SKM-1 treated with dmso at 0.1 percent for 144 hours (cell line): ENCODE measurements around the gene TRIO.
A peak's percentile ranks its signal among the peaks of the same experiment; 100 is the strongest.

ENCODE experiments used
- DNase-seq: peaks from one replicate; lab custom pipeline; 2025; ENCODE audit not compliant: unreplicated experiment; lab: John Stamatoyannopoulos, UW

The TRIO gene

DNA sequence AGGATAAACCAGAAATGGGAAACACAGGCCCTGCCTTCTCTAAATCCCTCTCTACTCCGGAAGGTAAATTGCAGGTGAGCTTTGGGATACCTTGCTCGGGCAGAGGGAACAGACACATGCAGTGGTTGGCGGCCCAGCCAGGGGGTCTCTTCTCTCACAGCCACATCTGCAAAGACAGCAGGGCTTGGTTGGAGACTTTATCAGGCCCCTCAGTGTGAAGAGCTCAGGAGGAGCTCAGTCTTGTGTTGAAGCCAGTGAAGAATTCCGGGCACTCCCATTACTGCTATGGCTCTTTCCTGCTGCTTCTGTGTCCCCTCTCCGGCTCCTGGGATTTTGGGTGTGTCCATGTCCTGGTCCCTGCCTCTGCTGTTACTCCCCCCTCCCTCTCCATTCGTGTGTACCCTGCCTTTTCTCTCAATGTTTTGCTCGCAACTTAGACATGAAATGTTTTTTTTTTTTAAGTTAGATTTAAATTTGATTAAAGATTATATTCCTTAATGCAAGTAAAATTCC lies 99.8 kb downstream of the TRIO start:
- no peak for DNase-seq

- DNase-seq: no peak
These were observed 100.6 kb downstream of the TRIO start for GRCh38 chr5:14243766-14244165.

DNA sequence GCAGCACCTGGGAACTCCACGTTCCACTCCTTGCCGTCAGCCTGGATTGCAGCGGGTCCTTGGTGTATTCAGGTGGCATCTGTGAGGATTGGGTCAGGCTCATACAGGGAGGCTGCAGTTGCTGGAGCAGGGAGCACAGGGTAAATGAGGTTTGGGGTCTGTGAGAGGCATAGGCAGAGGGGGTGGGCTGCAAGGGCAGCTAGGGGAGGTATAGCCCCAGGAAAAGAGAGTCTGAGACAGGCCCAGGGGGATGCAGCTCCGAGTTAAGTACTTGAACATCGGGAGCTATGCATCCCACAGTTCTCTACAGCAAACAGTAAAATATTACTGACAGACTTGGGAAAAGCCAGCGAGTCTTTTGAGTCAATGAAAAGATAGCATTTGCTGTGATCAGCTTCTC lies 101.6 kb downstream of the TRIO start:
- DNase-seq: no peak

GRCh38 chr5:14245132-14245925 lies 102.2 kb downstream of the TRIO start:
- no peak for DNase-seq

GRCh38 chr5:14246350-14247053 lies 103.4 kb downstream of the TRIO start:
- DNase-seq: no peak

DNA sequence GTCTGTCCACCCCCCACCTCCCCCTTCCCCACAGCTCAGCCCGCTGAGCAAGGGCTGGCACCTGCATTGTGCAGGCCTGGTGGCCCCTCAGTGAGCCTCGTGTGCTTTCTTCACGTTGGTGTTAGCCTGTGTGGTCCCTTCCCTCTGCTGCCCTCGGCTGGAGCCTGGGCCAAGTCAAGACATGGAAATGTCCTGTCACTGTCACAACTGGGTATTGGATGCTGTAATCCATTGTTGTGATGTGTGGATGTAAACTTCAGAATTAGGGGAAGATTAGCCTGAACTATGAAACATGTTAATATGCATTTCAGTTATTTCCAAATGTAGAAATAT lies 103.9 kb downstream of the TRIO start:
- DNase-seq: no peak

DNA sequence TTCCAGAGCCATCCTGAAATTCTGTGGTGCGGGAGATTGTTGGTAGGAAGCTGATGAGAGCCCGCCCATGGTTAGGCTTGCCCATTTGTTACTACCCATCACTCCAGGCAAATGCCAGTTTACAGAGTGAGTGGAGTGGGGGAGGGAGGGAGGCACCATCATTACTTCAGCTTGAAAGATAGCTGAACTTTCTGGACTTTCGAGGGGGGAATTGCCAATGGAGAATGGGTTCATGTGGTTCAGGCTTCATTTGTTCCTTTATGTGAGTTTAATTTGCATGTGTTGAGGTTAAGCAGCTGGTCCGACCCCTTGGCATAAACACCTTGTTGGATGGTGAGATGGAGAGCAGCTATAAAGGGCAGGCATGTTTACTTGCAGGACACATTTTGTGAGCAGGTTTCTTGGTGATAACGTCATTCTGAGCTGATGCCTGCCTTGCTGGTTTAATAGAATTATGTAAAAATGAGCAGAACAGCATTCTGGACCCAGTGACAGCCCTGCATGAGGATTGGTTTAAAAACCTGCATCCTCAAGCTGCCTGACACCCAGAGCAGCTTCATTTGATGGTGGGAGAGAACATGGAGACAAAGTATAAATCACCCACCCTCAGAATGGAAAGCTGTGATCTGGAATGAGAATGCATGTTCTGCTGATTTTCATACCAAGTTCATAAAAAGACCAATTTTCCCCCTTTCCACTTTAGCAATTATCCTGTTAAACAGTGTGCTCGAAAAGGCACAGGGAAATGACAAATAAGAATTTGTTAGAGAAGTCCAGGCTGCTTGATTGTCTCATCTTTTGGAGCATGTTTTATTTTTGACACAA lies 106.3 kb downstream of the TRIO start:
- no peak for DNase-seq

DNA sequence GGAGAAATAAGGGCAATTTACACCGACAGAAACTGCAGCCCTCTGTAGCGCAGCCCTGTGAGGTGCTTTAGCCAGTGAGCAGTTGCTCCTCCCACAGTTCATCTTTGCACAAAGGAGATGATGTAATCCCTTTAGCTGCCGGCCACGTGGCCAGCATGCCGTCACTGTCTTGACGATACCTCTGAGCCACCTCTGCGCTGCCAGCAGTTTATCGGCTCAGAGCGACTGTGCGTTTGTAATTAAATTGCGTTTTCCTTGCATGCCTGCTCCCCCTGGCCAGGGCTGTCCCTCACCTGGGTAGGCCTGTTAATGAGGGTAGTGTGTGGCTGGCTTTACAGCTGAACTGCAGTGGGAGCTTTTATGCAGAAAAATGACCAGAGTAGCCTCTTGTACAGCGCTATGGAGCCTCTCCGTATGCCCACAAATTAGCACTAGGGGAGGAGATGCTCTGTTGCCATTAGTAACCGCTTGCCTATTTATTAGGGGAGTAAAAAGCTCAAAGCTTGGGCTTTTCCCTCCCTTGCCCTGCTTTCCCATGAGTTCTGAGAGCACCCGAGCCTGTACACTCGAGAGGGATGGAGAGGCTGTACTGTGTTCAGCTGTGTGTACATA lies 107.0 kb downstream of the TRIO start:
- DNase-seq: no peak

DNA sequence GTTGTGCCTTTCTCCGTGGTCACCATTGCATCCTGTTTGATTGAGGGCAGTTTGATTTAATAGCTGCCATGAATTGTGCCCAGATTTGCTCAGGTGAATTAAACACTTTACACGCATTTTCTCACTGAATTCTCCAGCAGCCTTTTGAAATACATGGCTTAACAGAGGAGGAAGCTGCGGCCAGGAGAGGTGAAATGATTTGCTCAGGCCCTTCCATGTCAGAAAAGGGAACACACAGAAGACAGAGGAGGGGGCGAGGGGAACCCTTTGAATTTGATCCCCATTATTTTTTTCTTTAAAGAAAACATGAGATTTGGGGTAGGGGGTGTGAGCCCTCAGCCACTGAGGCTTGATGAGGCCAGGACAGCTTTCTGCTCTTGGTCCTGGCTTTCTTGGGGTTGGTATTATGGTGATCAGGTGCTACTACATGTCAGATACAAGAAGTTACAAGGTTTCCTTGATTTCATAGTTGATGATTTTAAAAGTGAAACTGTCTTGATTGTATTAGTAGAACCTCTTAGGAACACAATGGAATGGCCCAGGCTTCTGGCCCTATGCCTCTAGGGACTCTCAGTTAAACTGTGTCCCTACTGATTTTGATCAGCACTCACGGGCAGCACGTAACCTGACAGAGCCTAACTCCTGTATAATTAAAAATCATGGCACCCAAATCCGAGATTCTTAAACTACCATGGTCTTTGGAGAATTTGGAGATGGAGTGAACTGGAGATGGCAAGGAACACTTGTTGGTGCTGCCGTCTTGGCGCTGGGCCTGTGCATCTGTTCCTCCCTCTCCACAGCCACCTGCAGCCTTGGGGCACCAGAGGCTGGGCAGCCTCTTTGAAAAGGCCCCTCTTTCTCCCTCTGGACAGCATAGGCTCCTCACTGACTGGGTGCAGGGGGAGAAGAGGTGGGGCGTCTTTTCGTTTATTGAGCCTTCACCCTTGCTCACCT lies 107.9 kb downstream of the TRIO start:
- DNase-seq: peak; percentile 52

DNA sequence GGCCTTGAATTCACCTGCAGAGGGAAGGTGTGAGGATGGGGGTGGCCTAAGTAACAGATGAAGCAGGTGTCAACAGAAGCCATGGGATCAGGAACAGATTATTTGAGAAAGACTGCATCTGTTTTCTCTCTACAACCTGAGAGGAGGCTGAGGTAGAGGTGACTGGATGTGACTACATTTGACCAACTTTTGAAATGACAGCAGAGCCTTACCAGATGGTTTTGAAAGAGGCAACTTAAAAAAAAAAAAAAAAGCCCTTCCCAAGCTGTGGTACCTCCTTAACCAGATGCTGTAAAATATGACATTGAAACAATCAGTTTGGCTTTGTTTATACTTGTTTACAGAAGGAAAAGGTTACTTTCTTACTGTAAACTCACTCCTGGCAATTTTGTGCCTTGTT lies 108.6 kb downstream of the TRIO start:
- DNase-seq: no peak

DNA sequence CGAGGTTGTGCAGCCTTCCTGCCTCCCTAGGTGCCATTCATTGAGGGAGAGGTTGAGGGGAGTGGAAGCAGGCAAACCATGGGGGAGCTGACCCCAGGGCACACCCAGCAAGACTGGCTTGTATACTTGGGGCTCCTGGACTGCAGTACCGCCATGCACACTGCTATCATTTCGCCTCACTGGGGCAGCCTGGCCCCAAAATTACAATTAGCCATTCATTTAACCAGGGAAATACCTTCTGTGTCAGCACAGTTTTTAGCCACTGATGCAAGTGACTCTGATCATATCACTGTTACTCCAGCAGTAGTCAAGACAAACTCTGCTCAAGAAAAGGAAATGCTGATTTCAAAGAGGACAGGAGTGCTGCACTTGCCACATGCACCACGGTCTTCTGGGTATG lies 109.7 kb downstream of the TRIO start:
- no peak for DNase-seq

- DNase-seq: no peak
These were observed 111.5 kb downstream of the TRIO start for GRCh38 chr5:14254686-14255085.

DNA sequence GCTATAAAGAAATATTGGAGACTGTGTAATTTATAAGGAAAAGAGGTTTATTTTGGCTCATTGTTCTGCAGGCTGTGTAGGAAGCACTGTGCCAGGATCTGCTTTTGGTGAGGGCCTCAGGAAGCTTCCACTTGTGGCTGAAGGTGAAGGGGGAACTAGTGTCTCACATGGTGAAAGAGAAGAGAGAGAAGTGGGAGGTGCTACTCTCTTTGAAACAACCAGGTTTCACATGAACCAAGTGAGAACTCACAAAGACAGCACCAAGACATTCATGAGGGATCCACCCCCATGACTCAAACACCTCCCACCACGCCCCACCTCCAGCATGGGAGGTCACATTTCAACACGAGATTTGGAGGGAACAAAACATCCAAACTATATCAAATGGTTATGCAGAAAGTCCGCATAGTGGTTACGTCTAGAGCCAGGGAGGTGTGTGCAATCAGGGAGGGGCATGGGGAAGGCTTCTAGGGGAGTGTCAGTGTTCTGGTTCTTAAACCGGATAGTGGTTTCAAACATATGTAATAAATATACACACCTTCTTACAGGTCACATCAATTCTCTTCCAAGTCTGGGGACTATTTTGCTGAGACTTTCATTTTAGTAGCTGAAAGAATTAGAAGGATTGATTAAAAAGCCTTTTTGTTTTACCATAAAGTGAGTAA lies 113.0 kb downstream of the TRIO start:
- no peak for DNase-seq

DNA sequence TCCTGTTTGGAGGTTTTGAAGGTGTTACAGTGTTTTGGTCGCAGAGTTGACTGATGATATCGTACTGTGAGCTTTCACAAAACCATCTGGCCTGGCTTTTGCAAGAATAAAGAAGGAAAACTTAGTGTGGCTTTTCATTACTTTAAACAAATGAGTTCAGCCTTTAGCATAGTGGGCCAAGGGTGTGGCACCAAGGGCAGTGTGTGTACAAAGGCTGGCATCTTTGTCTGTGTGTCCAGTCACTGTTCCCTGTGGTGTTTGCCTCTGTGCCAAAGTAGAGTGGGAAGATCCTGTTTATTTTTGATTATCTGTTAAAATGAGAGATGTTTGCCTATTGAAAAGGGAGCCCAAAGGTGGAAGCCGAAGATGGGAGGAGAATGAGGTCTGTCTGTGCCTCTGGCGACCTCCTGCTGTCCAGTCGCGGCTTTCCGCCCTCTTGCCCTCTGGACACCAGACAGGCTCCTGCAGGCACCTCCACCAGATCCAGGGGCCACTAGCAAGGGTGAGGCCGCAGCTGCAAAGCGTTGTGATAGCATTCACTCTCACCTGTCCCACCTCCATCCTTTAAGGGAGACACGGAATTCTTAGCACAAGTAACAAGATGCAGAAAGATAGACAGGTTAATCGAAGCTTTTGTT lies 113.7 kb downstream of the TRIO start:
- no peak for DNase-seq

GRCh38 chr5:14257995-14258403 lies 114.9 kb downstream of the TRIO start:
- no peak for DNase-seq

DNA sequence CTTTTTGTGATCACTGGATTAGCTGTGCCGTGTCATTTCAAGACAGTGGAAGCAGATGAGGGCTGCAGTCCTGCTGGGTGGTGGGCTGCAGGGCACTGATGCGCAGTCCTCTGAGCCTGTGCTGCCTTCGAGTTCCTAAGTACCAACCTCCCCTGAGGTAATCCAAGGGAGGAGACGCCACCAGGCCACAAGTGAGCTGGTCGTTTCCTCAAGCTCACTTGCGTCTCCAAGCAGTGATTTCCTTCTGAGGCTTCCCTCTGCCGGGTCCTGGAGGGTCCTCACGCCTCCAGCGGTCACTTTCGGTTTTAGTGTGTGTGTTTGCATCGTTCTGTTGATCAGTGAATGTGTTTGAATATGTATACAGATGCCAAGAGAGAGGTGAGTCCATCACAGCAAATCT lies 115.7 kb downstream of the TRIO start:
- DNase-seq: no peak

- DNase-seq: no peak
These were observed 117.5 kb downstream of the TRIO start for GRCh38 chr5:14260637-14261036.

GRCh38 chr5:14261235-14261634 lies 118.1 kb downstream of the TRIO start:
- no peak for DNase-seq
